ENCODE measurements around the gene CACNA1E. TPM values are rescaled to one million over a fixed set of nuclear protein-coding genes. Genes with fewer than 3 reads are reported as not detected.

Gene CACNA1E
- total RNA-seq, 6 donors from 2014 or later, result 0.17 to 1.4 (median 0.51) TPM

DNA sequence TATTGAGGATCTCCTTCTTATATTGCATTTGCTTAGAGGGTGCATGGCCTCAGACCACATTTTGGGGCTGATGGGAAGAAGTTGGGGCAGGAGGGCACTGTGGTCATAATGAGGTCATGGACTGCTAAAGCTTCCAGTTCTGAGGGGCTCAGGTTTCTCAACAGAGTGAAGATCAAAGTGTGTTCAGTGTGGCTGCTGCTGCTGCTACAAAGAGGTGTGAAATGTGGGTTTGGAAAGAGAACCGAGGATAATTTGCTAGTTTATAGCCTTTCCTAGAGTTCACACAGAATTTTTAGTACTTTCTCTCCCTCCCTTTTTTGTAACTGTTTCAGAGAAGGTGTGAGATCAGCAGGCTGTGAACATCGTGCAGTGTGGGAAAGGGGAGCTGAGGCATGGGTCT, 73.3 kb downstream of the CACNA1E start:
- 22 to 45% methylated on average over 2 of the region's 2 CpGs for WGBS, 2 donors
- no peaks in the 10 kb centered on the region for H3K9me3 ChIP-seq
- H3K4me3 ChIP-seq, result no peak overlapping the region
- DNase-seq, result no peak
- H3K4me1 ChIP-seq, result no peaks in the 10 kb centered on the region
- TF ChIP-seq EP300 (IDR thresholded peaks at IDR 0.05) (no peak), POLR2AphosphoS5 (IDR thresholded peaks at IDR 0.05) (no peak), POLR2A (IDR thresholded peaks at IDR 0.05) (no peak)
- TF ChIP-seq, protein P1, sequence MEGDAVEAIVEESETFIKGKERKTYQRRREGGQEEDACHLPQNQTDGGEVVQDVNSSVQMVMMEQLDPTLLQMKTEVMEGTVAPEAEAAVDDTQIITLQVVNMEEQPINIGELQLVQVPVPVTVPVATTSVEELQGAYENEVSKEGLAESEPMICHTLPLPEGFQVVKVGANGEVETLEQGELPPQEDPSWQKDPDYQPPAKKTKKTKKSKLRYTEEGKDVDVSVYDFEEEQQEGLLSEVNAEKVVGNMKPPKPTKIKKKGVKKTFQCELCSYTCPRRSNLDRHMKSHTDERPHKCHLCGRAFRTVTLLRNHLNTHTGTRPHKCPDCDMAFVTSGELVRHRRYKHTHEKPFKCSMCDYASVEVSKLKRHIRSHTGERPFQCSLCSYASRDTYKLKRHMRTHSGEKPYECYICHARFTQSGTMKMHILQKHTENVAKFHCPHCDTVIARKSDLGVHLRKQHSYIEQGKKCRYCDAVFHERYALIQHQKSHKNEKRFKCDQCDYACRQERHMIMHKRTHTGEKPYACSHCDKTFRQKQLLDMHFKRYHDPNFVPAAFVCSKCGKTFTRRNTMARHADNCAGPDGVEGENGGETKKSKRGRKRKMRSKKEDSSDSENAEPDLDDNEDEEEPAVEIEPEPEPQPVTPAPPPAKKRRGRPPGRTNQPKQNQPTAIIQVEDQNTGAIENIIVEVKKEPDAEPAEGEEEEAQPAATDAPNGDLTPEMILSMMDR (IDR thresholded peaks at IDR 0.05), result no peak
- ATAC-seq (ENCODE audit: low FRiP score in 2 of 2), result peak in 1 of 2 donors; percentile 21
- H3K27ac ChIP-seq, result no peak overlapping the region
- no peaks in the 10 kb centered on the region for H3K36me3 ChIP-seq
- H3K27me3 ChIP-seq, result no peaks in the 10 kb centered on the region

DNA sequence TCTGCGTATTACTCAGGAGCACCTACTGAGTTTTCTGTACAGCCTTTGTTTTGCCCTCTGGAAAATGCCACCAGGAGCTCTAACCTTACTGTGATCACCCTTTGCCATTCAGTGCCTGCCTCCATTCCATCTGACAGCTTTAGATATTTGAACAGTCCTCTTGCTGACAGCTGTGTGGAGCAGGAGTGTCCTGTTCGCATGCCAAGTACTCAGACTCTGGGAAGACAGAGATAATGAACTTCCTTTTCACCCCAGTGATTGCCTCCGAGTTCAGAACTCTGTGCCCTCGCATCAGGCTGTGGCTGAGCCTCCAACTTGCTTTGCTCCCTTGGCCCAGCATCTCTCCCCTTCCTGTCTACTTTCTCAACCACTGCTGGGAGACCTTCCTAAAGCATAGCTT, 74.0 kb downstream of the CACNA1E start:
- DNase-seq (no peak), ATAC-seq (ENCODE audit: low FRiP score in 2 of 2) (no peak)
- TF ChIP-seq POLR2A (IDR thresholded peaks at IDR 0.05) (no peak), POLR2AphosphoS5 (IDR thresholded peaks at IDR 0.05) (no peak), EP300 (IDR thresholded peaks at IDR 0.05) (no peak)
- TF ChIP-seq, protein P1 (IDR thresholded peaks at IDR 0.05), result no peak
- H3K36me3 ChIP-seq, result no peaks in the 10 kb centered on the region
- no peaks in the 10 kb centered on the region for H3K9me3 ChIP-seq
- WGBS, 2 donors, result 51 to 55% methylated on average over 4 of the region's 4 CpGs
- H3K27ac ChIP-seq, result no peak overlapping the region
- no peaks in the 10 kb centered on the region for H3K27me3 ChIP-seq
- no peaks in the 10 kb centered on the region for H3K4me1 ChIP-seq
- H3K4me3 ChIP-seq, result no peak overlapping the region

GRCh38 chr1:181558416-181558815, 75.1 kb downstream of the CACNA1E start:
- 84 to 90% methylated on average over 4 of the region's 4 CpGs for WGBS, 2 donors
- TF ChIP-seq EP300 (IDR thresholded peaks at IDR 0.05) (no peak), POLR2AphosphoS5 (IDR thresholded peaks at IDR 0.05) (no peak), POLR2A (IDR thresholded peaks at IDR 0.05) (no peak)
- TF ChIP-seq, protein P1 (IDR thresholded peaks at IDR 0.05), result no peak
- Histone ChIP-seq H3K27me3 (no peaks in the 10 kb centered on the region), H3K36me3 (no peaks in the 10 kb centered on the region), H3K4me3 (no peak overlapping the region), H3K4me1 (no peaks in the 10 kb centered on the region), H3K9me3 (no peaks in the 10 kb centered on the region), H3K27ac (no peak overlapping the region)
- ATAC-seq (ENCODE audit: low FRiP score in 2 of 2), result no peak
- DNase-seq, result no peak

DNA sequence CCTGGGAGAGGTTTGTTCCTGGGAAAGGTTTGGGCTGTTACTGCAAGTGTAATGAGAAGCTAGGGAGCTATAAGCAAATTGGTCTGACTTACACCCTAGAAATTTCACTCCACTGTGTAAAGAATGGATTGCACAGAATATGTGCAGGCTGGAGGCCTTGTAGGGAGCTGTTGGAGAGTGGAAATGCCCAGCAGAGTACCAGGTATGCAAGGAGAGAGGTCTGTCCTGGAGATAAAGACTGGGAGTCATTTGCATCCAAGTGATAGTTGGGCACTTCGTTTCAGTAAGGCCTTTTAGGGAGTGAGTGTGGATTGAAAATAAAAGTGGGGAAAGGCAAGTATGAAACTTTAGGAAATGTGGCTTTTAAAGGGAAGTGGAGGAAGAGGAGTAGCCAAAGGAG, 75.8 kb downstream of the CACNA1E start:
- H3K36me3 ChIP-seq, result no peaks in the 10 kb centered on the region
- TF ChIP-seq POLR2AphosphoS5 (IDR thresholded peaks at IDR 0.05), result no peak
- no peak for TF ChIP-seq POLR2A (IDR thresholded peaks at IDR 0.05)
- TF ChIP-seq, protein P1 (IDR thresholded peaks at IDR 0.05), result no peak
- no peak for TF ChIP-seq EP300 (IDR thresholded peaks at IDR 0.05)
- H3K4me3 ChIP-seq, result no peak overlapping the region
- ATAC-seq (ENCODE audit: low FRiP score in 2 of 2), result no peak
- 0 to 5% methylated on average over 1 of the region's 1 CpG for WGBS, 2 donors
- no peak for DNase-seq
- H3K4me1 ChIP-seq, result no peaks in the 10 kb centered on the region
- no peaks in the 10 kb centered on the region for H3K27me3 ChIP-seq
- H3K27ac ChIP-seq, result no peak overlapping the region
- H3K9me3 ChIP-seq, result no peaks in the 10 kb centered on the region

DNA sequence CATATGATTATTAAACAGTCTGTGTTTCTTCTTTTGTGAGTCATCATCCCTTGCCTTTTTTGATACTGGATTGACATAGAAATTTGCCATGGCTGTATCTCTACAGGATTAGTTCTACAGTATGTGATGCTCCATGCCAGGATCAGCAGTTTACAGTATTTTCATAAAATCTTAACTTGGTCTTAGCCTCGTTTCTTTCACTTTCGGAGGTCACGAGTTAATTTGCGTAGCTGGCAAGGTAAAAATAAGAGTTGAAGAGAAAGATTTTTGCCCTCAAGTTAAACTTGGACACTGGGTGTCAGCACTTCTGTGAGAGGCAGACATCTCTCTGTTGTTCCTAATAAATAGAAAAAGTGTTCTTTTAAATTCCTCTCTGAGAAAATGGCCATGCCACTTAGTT, 79.1 kb downstream of the CACNA1E start:
- H3K27ac ChIP-seq, result no peak overlapping the region
- no peaks in the 10 kb centered on the region for H3K4me1 ChIP-seq
- 89 to 90% methylated on average over 4 of the region's 4 CpGs for WGBS, 2 donors
- TF ChIP-seq EP300 (IDR thresholded peaks at IDR 0.05) (no peak), POLR2AphosphoS5 (IDR thresholded peaks at IDR 0.05) (no peak), POLR2A (IDR thresholded peaks at IDR 0.05) (no peak)
- TF ChIP-seq, protein P1 (IDR thresholded peaks at IDR 0.05), result no peak
- ATAC-seq (ENCODE audit: low FRiP score in 2 of 2) (no peak), DNase-seq (no peak)
- no peaks in the 10 kb centered on the region for H3K36me3 ChIP-seq
- no peaks in the 10 kb centered on the region for H3K27me3 ChIP-seq
- no peak overlapping the region for H3K4me3 ChIP-seq
- H3K9me3 ChIP-seq, result no peaks in the 10 kb centered on the region
